Measurements from ENCODE around the gene SIMC1.
A peak's percentile ranks its signal among the peaks of the same experiment; 100 is the strongest.

Gene SIMC1

DNA sequence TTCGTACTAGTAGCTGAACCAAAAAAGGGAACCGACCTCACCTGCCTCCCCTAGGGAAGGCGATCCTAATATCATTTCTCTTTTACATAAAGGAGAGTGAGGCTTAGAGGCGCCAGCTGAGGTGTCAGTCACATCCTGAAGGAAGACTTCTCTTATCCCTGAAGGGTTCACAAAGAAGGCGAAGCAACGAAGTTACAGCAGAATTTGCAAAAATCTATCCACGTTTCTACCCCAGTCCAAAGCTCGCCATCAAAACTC lies 123.9 kb downstream of the SIMC1 start:
- peak overlapping the region; percentile 97 for H3K4me3 ChIP-seq
- peaks cover 52% of the 10 kb centered on the region for H3K4me1 ChIP-seq
- no peak for TF ChIP-seq Cebpa-rat (IDR thresholded peaks at IDR 0.05)
- H3K36me3 ChIP-seq, result peaks cover 23% of the 10 kb centered on the region
- H4K20me1 ChIP-seq, result peaks cover 40% of the 10 kb centered on the region
- H3K27me3 ChIP-seq, result peaks cover 34% of the 10 kb centered on the region
- H3K4me2 ChIP-seq, result peak overlapping the region; percentile 96
- peak overlapping the region; percentile 95; the same call in 1 of the 2 replicates for H3K9ac ChIP-seq
- H3K9me3 ChIP-seq, result no peaks in the 10 kb centered on the region
- H3K27ac ChIP-seq, result peak overlapping the region; percentile 60

DNA sequence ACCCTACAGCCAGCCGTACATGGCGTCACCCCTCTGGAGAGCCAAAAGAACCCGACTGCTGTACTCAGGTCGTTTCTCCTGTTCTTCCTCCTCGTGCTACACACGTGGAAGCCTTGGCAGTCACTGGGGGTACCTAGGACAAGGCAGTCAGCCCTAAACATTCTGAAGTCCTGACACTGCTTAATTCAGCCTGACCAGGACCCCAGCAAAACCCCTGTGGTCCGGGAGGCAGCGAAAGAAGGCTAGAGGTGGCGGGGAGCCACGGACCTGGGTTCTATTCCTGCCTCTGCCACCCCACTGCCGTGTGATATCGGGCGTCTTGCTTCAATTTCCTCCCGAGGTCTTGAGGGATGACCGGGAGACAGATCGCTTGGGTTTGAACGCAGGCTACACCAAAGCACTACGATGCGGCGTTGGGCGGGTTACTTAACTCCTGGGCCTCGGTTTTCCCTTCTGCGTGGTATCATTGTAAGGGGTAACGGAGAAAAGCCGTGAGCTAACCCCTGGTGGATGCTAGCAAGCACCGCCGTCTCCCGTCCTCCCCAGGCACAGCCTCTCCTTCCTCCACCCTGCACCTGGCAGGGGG lies 126.6 kb downstream of the SIMC1 start:
- Histone ChIP-seq H4K20me1 (peaks cover 19% of the 10 kb centered on the region), H3K9ac (peak overlapping the region; percentile 82), H3K4me2 (peak overlapping the region; percentile 94), H3K36me3 (peaks cover 25% of the 10 kb centered on the region), H3K9me3 (no peaks in the 10 kb centered on the region), H3K4me3 (peak overlapping the region; percentile 93), H3K4me1 (peaks cover 54% of the 10 kb centered on the region), H3K27ac (peak overlapping the region; percentile 73), H3K27me3 (peaks cover 38% of the 10 kb centered on the region)
- TF ChIP-seq Cebpa-rat (IDR thresholded peaks at IDR 0.05), result no peak

DNA sequence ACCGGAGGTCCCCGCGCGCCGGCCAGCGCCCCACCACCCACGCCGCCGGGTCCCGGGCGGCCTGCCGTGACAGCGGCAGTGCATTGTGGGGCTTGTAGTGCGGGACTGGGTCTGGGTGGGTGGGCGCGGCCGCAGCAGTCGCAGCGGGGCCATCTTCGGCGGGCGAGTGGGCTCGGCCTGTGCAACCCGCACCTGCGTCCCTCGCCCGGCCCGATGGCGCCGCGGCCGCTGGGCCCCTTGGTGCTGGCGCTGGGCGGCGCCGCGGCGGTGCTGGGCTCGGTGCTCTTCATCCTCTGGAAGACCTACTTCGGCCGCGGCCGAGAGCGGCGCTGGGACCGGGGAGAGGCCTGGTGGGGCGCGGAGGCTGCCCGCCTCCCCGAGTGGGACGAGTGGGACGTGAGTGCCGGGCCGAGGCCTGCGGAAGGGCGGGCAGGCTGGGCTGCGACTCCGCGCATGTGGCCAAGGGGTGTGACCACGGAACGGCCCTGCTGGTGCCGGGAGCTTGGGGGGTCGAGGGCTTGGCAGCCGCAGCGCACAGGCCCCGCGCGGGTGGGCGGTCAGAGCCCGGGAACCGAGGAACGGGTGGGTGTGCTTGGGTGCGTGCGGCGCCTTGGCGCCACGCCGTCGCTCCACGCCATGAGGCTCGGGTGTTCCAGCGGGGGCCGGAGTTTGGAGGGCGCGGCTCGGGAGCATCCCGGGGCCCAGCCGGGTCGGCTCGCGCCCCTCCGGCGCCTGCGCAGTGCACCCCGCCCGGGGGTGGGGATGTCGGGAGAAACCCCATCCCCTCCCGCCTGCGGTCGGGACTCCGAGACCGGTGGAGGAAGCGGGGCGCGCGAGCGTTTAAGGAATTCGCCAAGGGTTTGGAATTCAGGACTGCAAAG lies 127.4 kb downstream of the SIMC1 start, which contains the start of gene ARL10:
Gene ARL10, plus strand, starts transcription at position 137 of the 881 bp plus-strand sequence. Its CDS starts 77 bp downstream, at position 214.
- no peak for TF ChIP-seq Cebpa-rat (IDR thresholded peaks at IDR 0.05)
- Histone ChIP-seq H3K9ac (peak within 1 kb of the TSS; percentile 82), H3K4me2 (peak within 1 kb of the TSS; percentile 94), H3K27ac (peak within 1 kb of the TSS; percentile 73), H3K4me1 (peaks cover 46% of the 10 kb centered on the region), H4K20me1 (peaks cover 12% of the 10 kb centered on the region), H3K4me3 (peak within 1 kb of the TSS; percentile 93), H3K36me3 (peaks cover 32% of the 10 kb centered on the region), H3K9me3 (no peaks in the 10 kb centered on the region), H3K27me3 (peaks cover 38% of the 10 kb centered on the region)

- H3K4me3 ChIP-seq, result peak overlapping the region; percentile 93
- peak overlapping the region; percentile 94 for H3K4me2 ChIP-seq
- H3K9ac ChIP-seq, result peak overlapping the region; percentile 82
- no peak for TF ChIP-seq Cebpa-rat (IDR thresholded peaks at IDR 0.05)
- peak overlapping the region; percentile 73 for H3K27ac ChIP-seq
- peaks cover 38% of the 10 kb centered on the region for H3K27me3 ChIP-seq
- peaks cover 45% of the 10 kb centered on the region for H3K4me1 ChIP-seq
- peaks cover 40% of the 10 kb centered on the region for H3K36me3 ChIP-seq
- no peaks in the 10 kb centered on the region for H3K9me3 ChIP-seq
- H4K20me1 ChIP-seq, result peaks cover 5% of the 10 kb centered on the region; the same call in 1 of the 2 replicates
Observed at GRCh38 chr5:176366232-176366894, 128.1 kb downstream of the SIMC1 start.

GRCh38 chr5:176368726-176369125 lies 130.5 kb downstream of the SIMC1 start:
- peaks cover 53% of the 10 kb centered on the region for H3K36me3 ChIP-seq
- H3K9me3 ChIP-seq, result no peaks in the 10 kb centered on the region
- H3K27me3 ChIP-seq, result peaks cover 36% of the 10 kb centered on the region
- TF ChIP-seq Cebpa-rat (IDR thresholded peaks at IDR 0.05), result no peak
- H3K4me2 ChIP-seq, result no peak overlapping the region
- H4K20me1 ChIP-seq, result 0 out of 2 replicates have a peak, but pooled peaks cover 5% of the 10 kb centered on the region
- peaks cover 40% of the 10 kb centered on the region for H3K4me1 ChIP-seq
- H3K9ac ChIP-seq, result no peak overlapping the region
- H3K4me3 ChIP-seq, result no peak overlapping the region
- H3K27ac ChIP-seq, result no peak overlapping the region

DNA sequence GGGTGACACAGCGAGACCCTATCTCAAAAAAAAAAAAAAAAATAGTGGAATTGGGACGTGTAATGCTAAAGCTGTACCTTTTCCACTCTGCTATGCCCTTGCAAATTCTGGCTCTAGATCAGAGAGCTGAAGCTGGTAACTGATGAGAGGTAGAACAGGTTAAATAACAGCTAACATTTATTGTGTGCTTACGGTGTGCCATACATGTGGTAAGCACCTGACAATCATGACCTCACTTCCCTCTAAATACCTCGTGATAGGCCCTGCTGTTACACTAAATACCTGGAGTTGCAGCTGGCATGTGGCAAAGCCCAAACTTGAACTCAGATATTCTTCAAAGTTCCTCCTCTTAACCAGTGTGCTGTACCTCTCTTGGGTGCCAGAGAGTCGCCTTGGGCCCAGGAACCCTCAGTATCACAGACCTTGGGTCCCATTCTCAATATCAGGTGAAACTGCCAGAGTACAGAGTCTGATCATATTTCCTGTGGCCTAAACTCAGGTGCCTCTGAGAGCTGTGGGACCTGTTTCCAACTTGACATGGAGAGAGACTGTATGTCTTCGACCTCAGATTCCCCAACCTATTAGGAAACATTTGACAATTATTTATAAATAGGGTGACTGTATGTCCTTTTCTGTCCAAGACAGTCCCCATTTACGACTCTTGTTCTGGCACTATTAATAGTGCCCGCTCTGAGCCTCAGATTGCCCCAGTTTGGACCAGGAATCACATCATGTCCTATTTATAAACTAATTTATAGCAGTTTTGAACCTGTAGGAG lies 131.9 kb downstream of the SIMC1 start:
- Histone ChIP-seq H4K20me1 (0 out of 2 replicates have a peak, but pooled peaks cover 5% of the 10 kb centered on the region), H3K9me3 (no peaks in the 10 kb centered on the region), H3K36me3 (peaks cover 53% of the 10 kb centered on the region), H3K27ac (no peak overlapping the region), H3K4me1 (peaks cover 30% of the 10 kb centered on the region), H3K9ac (no peak overlapping the region), H3K4me3 (no peak overlapping the region), H3K4me2 (no peak overlapping the region), H3K27me3 (peaks cover 25% of the 10 kb centered on the region)
- TF ChIP-seq Cebpa-rat (IDR thresholded peaks at IDR 0.05), result no peak

GRCh38 chr5:176371621-176372539 lies 133.7 kb downstream of the SIMC1 start:
- Histone ChIP-seq H3K27ac (no peak overlapping the region), H3K4me3 (no peak overlapping the region), H4K20me1 (0 out of 2 replicates have a peak, but pooled peaks cover 5% of the 10 kb centered on the region), H3K9me3 (no peaks in the 10 kb centered on the region), H3K9ac (no peak overlapping the region), H3K4me1 (peaks cover 19% of the 10 kb centered on the region), H3K36me3 (peaks cover 67% of the 10 kb centered on the region), H3K27me3 (peaks cover 7% of the 10 kb centered on the region; the same call in 1 of the 2 replicates), H3K4me2 (no peak overlapping the region)
- TF ChIP-seq Cebpa-rat (IDR thresholded peaks at IDR 0.05), result no peak

- H3K4me2 ChIP-seq, result no peak overlapping the region
- H3K9me3 ChIP-seq, result no peaks in the 10 kb centered on the region
- H3K4me1 ChIP-seq, result peaks cover 9% of the 10 kb centered on the region; the same call in 1 of the 2 replicates
- H4K20me1 ChIP-seq, result no peaks in the 10 kb centered on the region
- H3K27me3 ChIP-seq, result no peaks in the 10 kb centered on the region
- H3K4me3 ChIP-seq, result no peak overlapping the region
- H3K27ac ChIP-seq, result no peak overlapping the region
- no peak for TF ChIP-seq Cebpa-rat (IDR thresholded peaks at IDR 0.05)
- H3K9ac ChIP-seq, result no peak overlapping the region
- peaks cover 69% of the 10 kb centered on the region for H3K36me3 ChIP-seq
Observed at GRCh38 chr5:176373100-176373818, 135.0 kb downstream of the SIMC1 start.
